Dermis blood vessel endothelial cell (primary cell): ENCODE data around the gene CBX5. TPM values are rescaled to one million over a fixed set of nuclear protein-coding genes. Genes with fewer than 3 reads are reported as not detected.
A peak's percentile ranks its signal among the peaks of the same experiment; 100 is the strongest.
"Not testable (repeated sequence)": the region's sequence is repeated elsewhere in the genome, so short reads cannot be mapped to it uniquely, and the experiment has no call there.

Experiments
- DNase-seq: peaks from one replicate; pipeline ENCODE4 v3.0.0; 2010
- total RNA-seq: library from RNA; depleted of rRNA; stranded (reverse); fragments of >200 nt; gene quantifications from 2 replicates; pipeline ENCODE4 v1.2.3, GENCODE V29; 2014

The CBX5 gene
- total RNA-seq, 1 donor from 2014 or later, result 27.6 TPM

- no peak for DNase-seq
Measured at GRCh38 chr12:54196396-54196795, 83.5 kb downstream of the CBX5 start.

- peak; percentile 33 for DNase-seq
Measured at GRCh38 chr12:54195737-54196347, 84.1 kb downstream of the CBX5 start.

- DNase-seq, result no peak
Measured at GRCh38 chr12:54195080-54195736, 84.7 kb downstream of the CBX5 start.

GRCh38 chr12:54194611-54195010 lies 85.3 kb downstream of the CBX5 start:
- DNase-seq, result not testable (repeated sequence)

- DNase-seq, result no peak
Measured at GRCh38 chr12:54193434-54193833, 86.5 kb downstream of the CBX5 start.

- peak; percentile 90 for DNase-seq
Measured at GRCh38 chr12:54191550-54192022, 88.3 kb downstream of the CBX5 start.

GRCh38 chr12:54191126-54191525 lies 88.8 kb downstream of the CBX5 start:
- DNase-seq, result no peak

- no peak for DNase-seq
Measured at GRCh38 chr12:54189198-54189539, 90.8 kb downstream of the CBX5 start.

- DNase-seq, result no peak
Measured at GRCh38 chr12:54187075-54187474, 92.8 kb downstream of the CBX5 start.

GRCh38 chr12:54185919-54186318 lies 94.0 kb downstream of the CBX5 start:
- no peak for DNase-seq

GRCh38 chr12:54185297-54185696 lies 94.6 kb downstream of the CBX5 start:
- not testable (repeated sequence) for DNase-seq

- DNase-seq, result no peak
Measured at GRCh38 chr12:54184024-54184805, 95.7 kb downstream of the CBX5 start.

- DNase-seq, result no peak
Measured at GRCh38 chr12:54182981-54183380, 96.9 kb downstream of the CBX5 start.

GRCh38 chr12:54182086-54182485 lies 97.8 kb downstream of the CBX5 start:
- DNase-seq, result no peak

Other genes starting within 250 kb of the CBX5 start
- not detected in 2 replicates for gene HOXC5, start 247.1 kb downstream of the CBX5 start, total RNA-seq
- not detected in 2 replicates for gene HOXC4, start 226.3 kb downstream of the CBX5 start, total RNA-seq
- 14.3 and 18.2 TPM in 2 replicates for gene SMUG1, start 91.1 kb downstream of the CBX5 start, total RNA-seq
- 415 and 513 TPM in 2 replicates for gene HNRNPA1, start 604 bp upstream of the CBX5 start, total RNA-seq
- gene NFE2, start 20.9 kb upstream of the CBX5 start, total RNA-seq, result not detected in 2 replicates
- gene COPZ1, start 45.0 kb upstream of the CBX5 start, total RNA-seq, result 111 and 159 TPM in 2 replicates
- under 0.01 and 0.05 TPM in 2 replicates for gene GPR84, start 84.4 kb upstream of the CBX5 start, total RNA-seq
- 2.2 and 4.0 TPM in 2 replicates for gene ZNF385A, start 104.6 kb upstream of the CBX5 start, total RNA-seq
- gene ITGA5, start 139.1 kb upstream of the CBX5 start, total RNA-seq, result 567 and 846 TPM in 2 replicates
- 0.34 TPM in 1 of 2 replicates, not detected in the other for gene GTSF1, start 193.5 kb upstream of the CBX5 start, total RNA-seq
- under 0.01 TPM in 1 of 2 replicates, not detected in the other for gene NCKAP1L, start 217.6 kb upstream of the CBX5 start, total RNA-seq